HL-60 (cell line): ENCODE results near the gene DGCR8.

Experiments used
- POLR2AphosphoS5 ChIP-seq: IDR thresholded peaks from 2 replicates; pipeline ENCODE4 v1.6.1; 2012; ENCODE audit warnings: low read depth
- SPI1 ChIP-seq: IDR thresholded peaks from 2 replicates; pipeline ENCODE4 v1.6.1; 2012; ENCODE audit warnings: low read depth, mild to moderate bottlenecking, borderline replicate concordance
- TF ChIP-seq, protein P1 (sequence below): IDR thresholded peaks from one replicate; pipeline ENCODE4 v1.5.1; 2011; ENCODE audit warnings: low read length, control low read depth, inconsistent platforms; ENCODE audit not compliant: insufficient read depth
- TF ChIP-seq, protein P2 (sequence below): IDR thresholded peaks from 2 replicates; pipeline ENCODE4 v1.6.1; 2012; ENCODE audit warnings: low read depth; ENCODE audit not compliant: insufficient replicate concordance

DNA sequence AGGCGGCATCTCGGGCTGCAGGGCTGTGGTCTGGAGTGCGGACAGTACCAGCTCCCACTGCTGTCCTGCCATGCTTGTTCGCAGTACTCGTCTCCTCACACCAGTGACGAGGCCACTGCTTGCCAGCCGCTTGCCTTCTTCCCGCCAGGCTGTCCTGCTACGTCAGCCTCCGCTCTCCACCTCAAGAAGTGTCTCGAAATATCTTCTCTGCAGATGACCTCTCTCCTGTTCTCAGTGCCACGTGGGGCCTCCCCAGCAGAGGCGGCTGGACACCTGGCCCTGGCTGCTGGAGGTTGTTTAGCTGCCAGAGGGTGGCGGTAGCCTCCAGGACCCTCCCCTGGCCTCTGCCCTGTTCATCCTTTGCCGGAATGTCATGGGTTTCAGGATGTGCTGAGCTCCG, 73.9 kb downstream of the DGCR8 start:
- TF ChIP-seq, protein P1, sequence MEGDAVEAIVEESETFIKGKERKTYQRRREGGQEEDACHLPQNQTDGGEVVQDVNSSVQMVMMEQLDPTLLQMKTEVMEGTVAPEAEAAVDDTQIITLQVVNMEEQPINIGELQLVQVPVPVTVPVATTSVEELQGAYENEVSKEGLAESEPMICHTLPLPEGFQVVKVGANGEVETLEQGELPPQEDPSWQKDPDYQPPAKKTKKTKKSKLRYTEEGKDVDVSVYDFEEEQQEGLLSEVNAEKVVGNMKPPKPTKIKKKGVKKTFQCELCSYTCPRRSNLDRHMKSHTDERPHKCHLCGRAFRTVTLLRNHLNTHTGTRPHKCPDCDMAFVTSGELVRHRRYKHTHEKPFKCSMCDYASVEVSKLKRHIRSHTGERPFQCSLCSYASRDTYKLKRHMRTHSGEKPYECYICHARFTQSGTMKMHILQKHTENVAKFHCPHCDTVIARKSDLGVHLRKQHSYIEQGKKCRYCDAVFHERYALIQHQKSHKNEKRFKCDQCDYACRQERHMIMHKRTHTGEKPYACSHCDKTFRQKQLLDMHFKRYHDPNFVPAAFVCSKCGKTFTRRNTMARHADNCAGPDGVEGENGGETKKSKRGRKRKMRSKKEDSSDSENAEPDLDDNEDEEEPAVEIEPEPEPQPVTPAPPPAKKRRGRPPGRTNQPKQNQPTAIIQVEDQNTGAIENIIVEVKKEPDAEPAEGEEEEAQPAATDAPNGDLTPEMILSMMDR, result no peak
- TF ChIP-seq, protein P2, sequence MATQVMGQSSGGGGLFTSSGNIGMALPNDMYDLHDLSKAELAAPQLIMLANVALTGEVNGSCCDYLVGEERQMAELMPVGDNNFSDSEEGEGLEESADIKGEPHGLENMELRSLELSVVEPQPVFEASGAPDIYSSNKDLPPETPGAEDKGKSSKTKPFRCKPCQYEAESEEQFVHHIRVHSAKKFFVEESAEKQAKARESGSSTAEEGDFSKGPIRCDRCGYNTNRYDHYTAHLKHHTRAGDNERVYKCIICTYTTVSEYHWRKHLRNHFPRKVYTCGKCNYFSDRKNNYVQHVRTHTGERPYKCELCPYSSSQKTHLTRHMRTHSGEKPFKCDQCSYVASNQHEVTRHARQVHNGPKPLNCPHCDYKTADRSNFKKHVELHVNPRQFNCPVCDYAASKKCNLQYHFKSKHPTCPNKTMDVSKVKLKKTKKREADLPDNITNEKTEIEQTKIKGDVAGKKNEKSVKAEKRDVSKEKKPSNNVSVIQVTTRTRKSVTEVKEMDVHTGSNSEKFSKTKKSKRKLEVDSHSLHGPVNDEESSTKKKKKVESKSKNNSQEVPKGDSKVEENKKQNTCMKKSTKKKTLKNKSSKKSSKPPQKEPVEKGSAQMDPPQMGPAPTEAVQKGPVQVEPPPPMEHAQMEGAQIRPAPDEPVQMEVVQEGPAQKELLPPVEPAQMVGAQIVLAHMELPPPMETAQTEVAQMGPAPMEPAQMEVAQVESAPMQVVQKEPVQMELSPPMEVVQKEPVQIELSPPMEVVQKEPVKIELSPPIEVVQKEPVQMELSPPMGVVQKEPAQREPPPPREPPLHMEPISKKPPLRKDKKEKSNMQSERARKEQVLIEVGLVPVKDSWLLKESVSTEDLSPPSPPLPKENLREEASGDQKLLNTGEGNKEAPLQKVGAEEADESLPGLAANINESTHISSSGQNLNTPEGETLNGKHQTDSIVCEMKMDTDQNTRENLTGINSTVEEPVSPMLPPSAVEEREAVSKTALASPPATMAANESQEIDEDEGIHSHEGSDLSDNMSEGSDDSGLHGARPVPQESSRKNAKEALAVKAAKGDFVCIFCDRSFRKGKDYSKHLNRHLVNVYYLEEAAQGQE, result no peak
- TF ChIP-seq POLR2AphosphoS5 (no peak), SPI1 (no peak)
